ENCODE measurements around the gene TLR4.

The TLR4 gene

GRCh38 chr9:117704024-117704575 is at the start of gene TLR4:
TSS of gene TLR4 (plus strand) at chr9:117704403. CDS start at chr9:117704473, 70 bp downstream.
- DNase-seq: no peak

GRCh38 chr9:117656002-117656401 is 48.2 kb upstream of the TLR4 start:
- DNase-seq: no peak

GRCh38 chr9:117662651-117663050 is 41.6 kb upstream of the TLR4 start:
- DNase-seq: no peak

GRCh38 chr9:117664419-117664818 is 39.8 kb upstream of the TLR4 start:
- DNase-seq: no peak

GRCh38 chr9:117665601-117666385 is 38.4 kb upstream of the TLR4 start:
- no peak for DNase-seq

GRCh38 chr9:117671468-117671867 is 32.7 kb upstream of the TLR4 start:
- DNase-seq: no peak

GRCh38 chr9:117672369-117672768 is 31.8 kb upstream of the TLR4 start:
- no peak for DNase-seq

GRCh38 chr9:117677572-117677971 is 26.6 kb upstream of the TLR4 start:
- DNase-seq: no peak

GRCh38 chr9:117678871-117679270 is 25.3 kb upstream of the TLR4 start:
- DNase-seq: no peak

- DNase-seq: no peak
These were observed 24.8 kb upstream of the TLR4 start for GRCh38 chr9:117679416-117679815.

GRCh38 chr9:117681888-117682287 is 22.3 kb upstream of the TLR4 start:
- DNase-seq: no peak

GRCh38 chr9:117682955-117683710 is 21.1 kb upstream of the TLR4 start:
- no peak for DNase-seq

- no peak for DNase-seq
These were observed 16.7 kb upstream of the TLR4 start for GRCh38 chr9:117687532-117687931.

GRCh38 chr9:117691367-117691766 is 12.8 kb upstream of the TLR4 start:
- DNase-seq: no peak

- DNase-seq: no peak
These were observed 8.0 kb upstream of the TLR4 start for GRCh38 chr9:117696154-117696553.

GRCh38 chr9:117697046-117697445 is 7.2 kb upstream of the TLR4 start:
- no peak for DNase-seq

GRCh38 chr9:117703537-117703936 is 666 bp upstream of the TLR4 start:
- no peak for DNase-seq

- no peak for DNase-seq
These were observed 394 bp downstream of the TLR4 start for GRCh38 chr9:117704597-117704996.

GRCh38 chr9:117705386-117705785 is 1.2 kb downstream of the TLR4 start:
- no peak for DNase-seq

GRCh38 chr9:117706421-117707116 is 2.4 kb downstream of the TLR4 start:
- DNase-seq: no peak

- DNase-seq: no peak
These were observed 3.4 kb downstream of the TLR4 start for GRCh38 chr9:117707561-117707960.

- no peak for DNase-seq
These were observed 5.7 kb downstream of the TLR4 start for GRCh38 chr9:117709936-117710335.

GRCh38 chr9:117714282-117714681 is 10.1 kb downstream of the TLR4 start:
- DNase-seq: no peak
